Activated CD4-positive, CD25-positive, alpha-beta regulatory T cell treated with anti-CD3 and anti-CD28 coated beads, Interleukin-2, amount 50 U/mL, for 72 hours (primary cell): Measurements from ENCODE around the gene ADAMTS19.
A peak's percentile ranks its signal among the peaks of the same experiment; 100 is the strongest.
"Not testable (repeated sequence)": the region's sequence is repeated elsewhere in the genome, so short reads cannot be mapped to it uniquely, and the experiment has no call there.

Source experiments
- DNase-seq: peaks from one replicate; pipeline ENCODE4 v3.0.0; 2021

The ADAMTS19 gene

DNA sequence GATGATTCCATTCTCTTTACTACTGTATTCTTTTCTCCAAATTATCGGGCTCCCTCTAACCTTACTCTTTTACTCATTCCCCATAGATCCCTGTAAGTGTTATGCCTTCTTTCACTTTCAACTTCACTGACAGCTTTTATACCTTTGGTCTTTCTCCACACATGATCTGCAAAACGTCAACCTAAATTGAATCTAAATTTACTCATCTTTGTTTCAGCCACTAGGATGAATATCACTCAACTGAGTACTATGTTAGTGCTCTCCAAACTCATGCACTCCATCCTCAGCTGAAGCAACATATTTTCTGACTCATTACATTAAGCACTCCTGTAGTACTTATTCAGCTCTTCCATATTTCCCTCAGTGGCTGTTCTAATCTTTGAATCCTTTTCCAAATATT, 133.4 kb downstream of the ADAMTS19 start:
- no peak for DNase-seq

DNA sequence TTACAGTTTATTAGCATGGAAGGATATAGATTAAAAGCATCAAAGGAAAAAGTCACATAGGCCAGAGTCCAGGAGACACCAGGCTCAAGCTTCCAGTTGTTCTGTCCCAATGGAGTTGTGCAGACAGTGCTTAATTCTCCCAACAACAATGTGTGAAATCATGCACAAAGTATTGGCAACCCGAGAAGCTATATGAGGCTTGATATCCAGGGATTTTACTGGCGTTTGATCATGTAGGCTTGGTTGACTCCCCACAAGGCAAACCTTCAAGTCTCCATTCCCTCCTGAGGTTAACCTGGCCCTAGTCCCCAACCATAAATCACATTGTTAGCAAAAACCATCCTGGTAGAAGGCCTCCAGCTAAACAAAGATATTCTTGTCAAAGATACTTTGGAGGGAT, 141.5 kb downstream of the ADAMTS19 start:
- DNase-seq = no peak

DNA sequence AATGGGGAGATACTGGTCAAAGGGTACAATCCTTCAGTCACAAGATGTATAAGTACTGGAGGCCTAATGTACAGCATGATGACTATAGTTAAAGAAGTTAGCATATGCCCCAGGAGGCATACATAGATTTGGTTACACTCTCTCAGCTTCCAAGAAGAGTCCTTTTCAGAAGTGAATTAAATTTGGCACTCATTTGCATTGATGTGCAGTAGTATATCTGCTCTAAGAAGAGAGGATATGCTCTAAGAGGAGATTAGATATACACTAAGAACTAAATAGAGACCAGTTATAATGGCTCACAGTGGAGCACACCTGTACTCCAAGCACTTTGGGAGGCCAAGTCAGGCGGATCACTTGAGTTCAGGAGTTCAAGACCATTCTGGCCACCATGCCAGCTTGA, 148.3 kb downstream of the ADAMTS19 start:
- no peak for DNase-seq

DNA sequence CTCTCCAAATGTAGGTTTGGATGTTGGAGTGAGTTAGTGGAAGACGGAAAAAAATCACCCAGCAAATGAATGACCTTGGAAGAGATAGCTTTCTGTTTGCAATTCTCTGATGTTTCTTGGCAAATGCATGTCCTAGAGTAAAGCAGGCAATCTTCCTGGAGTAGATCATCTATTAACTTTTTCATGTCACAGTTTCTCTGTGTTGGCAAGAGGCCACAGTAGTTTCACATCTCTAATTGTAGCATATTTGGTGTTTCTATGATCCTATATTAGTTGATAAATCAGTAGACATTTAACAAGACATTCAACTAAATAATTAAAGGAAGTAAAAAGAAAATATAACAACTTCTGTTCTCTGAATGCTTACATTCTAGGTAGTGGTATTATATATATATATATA, 149.6 kb downstream of the ADAMTS19 start:
- no peak for DNase-seq

DNA sequence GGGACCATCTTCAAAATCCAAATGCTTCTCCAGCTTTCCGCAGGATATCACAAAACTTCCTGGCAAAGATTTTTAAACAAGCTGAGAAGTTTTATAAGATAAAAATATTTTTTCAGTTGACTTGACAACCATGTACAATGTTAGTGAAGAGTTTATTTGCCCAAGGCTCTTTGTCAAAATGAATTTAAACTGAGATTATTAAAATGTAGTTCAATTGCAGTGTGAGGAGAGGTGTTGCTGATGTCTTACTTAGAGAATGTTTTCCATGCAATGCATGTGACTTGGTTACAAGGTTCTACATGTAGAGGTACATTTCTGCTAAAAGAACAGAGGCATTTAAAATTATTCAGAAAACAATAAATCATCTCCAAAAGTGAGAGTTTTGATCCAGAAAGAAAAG, 156.4 kb downstream of the ADAMTS19 start:
- DNase-seq = no peak

DNA sequence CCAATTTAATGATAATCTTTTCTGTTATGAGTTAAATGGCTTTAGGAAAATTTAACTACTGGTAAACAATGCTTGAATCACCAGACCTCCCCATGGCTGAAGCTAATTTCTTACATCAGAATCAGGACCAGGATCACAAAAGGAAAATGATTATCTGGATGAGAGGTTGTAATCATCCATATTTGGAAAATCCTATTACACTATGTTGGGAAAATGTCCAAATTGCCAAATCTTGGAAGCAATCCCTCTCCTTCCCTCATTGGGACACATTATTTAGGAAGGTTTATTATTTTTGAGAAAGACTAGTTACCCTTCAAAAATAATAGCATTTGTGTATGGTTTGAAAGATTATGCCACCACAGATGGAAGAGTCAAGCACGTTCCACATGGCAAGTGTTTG, 157.1 kb downstream of the ADAMTS19 start:
- DNase-seq = no peak

DNA sequence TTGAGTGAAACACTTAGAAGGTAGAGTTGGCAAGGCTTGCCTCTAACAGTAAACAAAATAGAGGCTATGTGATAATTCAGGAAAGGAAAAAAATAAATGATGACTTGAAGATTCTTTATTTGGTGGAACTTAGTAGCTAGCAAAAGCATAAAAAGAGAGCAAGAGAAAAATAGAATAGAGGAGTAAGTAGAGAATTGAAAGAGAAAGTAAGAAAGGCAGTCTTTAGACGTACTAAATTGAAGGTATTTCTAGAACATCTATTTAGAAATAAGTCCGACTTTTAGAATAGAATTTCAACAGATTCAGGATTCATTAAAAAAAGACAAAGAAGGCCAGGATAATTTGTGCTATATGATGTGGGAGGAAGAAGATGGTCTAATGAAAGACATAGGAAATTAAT, 159.7 kb downstream of the ADAMTS19 start:
- no peak for DNase-seq

DNA sequence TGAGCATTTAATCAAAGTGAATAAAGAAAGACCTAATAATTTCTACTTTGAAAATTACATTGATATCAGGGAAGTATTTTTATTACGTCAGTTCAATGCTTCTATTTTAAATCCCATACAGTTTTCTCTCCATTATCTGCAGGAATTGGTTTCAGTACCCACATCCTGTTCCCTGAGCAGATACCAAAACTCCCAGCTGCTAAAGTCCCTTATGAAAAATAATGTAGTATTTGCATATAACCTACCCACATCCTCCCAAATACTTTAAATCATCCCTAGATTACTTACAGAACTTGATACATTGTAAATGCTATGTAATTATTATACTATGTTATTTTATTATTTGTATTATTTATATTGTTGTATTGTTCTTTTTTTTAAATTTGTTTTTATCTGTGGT, 162.4 kb downstream of the ADAMTS19 start:
- DNase-seq = no peak

DNA sequence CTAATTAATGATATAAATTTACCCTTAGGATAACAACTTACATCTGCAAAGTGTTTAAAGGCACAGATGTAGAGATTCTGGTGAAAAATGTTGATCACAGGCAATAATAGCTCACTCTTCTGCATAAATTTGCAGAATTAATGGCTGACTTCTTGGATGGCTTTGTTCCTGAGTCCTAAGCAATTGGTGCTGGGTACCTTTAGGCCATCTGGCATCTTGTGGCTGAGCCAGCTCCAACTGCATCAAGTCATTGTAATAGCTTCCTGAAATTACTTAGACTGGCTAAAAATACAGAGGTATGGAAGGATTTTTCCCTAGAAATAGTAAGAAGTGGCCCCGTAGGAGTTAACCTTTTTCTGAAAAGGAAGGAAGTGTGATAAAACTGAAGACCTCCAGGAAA, 169.5 kb downstream of the ADAMTS19 start:
- DNase-seq = no peak

DNA sequence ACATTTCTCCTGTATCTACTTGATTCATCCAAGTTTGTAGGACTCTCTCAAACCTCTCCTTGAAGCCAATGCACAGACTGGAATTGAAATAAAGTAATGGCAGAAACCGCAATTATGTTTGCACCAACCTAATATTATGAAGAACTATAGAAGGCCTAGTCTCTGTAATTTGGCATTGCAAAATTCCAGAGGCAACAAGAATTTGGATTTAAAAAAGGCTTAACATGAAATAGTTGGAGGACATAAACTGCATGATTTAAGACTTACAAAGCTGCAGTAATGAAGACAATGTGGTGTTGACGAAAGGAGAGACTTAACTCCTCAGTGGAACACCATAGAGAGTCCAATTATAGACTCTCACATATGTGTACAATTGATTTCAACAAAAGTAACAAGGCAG, 170.0 kb downstream of the ADAMTS19 start:
- DNase-seq = no peak

DNA sequence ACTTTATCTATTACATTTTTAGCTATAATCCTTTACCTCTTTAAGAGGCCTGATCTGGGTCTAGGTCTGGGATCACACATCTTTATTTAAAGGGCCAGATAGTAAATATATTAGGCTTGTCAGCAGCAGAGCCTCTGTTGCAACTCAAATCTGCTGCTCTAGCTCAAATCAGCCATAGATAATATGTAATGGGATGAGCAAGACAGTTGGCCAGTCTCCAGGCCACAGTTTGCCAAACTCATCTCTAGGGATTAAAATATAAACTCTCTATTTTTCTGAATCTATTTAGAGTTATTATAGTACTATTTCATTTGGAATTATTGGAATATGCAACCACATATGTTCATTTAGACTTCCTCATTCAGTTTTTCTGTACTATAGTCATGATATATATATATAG, 171.9 kb downstream of the ADAMTS19 start:
- no peak for DNase-seq

DNA sequence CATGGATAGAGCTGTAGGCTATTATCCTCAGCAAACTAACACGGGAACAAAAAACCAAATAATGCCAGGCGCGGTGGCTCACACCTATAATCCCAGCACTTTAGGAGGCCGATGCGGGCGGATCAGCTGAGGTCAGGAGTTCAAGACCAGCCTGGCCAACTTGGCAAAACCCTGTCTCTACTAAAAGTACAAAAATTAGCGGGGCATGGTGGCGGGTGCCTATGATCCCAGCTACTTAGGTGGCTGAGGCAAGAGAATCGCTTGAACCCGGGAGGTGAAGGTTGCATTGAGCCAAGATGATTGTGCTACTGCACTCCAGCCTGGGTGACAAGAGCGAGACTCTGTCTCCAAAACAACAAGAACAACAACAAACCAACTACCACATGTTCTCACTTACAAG, 177.4 kb downstream of the ADAMTS19 start:
- not testable (repeated sequence) for DNase-seq

DNA sequence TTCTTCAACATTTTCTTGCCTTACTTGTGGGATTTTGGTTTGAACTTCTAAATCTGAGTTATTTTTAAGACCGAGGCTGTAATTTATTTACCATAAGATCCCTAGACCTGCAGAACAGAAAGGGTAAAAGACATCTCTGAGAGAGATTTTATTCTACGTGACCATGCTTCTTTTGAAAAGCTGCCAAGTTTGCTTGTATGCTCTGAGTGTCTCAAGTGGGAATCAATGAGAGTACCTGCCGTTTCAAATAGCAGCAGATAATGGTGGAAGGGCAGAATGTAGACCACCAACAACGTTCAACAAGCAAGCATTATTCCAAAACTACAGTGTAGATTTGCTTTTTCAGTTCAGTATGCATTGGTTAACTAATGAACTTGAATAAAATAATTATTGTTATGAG, 179.2 kb downstream of the ADAMTS19 start:
- DNase-seq = no peak

DNA sequence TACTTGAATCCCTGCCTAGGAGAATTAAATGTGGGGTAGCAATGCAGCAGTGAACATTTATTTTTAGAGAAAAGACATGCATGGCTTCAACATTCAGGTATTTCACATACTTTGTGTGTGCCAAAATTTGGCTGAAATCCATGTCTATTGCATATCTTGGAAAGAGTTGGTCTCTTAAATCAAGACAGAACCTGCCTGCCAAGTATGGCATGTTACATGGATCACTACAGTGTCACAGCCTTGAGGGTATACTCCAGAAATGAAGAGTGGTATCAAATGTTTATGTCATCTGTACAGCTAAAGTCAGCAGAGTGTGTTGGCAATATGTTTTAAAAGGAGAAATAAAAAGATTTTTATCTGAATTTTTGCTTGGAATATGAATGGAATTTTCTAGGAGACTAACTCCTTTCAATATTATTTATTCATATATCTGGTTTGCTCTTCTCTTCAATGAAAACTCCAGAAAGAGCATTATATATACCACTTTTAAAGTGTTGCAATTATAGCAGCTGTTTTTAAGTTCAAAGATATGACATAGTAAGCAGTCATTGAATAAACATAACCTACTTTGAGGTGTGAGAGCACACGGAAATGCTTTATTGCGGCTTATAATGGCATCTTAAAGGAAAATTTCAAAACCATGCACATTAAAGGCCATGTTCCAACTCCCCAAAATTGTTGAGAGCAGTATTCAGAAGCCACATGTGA, 192.4 kb downstream of the ADAMTS19 start:
- no peak for DNase-seq

DNA sequence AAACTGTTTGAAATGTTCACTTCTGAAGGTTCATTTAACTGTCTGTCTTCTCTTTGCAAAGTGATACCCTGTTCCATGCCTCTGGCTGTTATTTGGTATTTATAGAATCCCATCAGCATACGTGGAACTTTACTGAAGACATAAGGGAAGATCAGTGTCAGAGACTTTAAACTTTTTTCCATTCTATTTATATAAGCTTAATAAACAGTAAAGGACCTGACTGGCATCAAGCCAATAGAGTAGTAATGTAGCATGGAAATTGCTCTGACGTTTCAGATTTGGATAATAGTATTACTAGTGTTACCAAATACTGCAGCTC, 192.9 kb downstream of the ADAMTS19 start:
- DNase-seq = no peak

DNA sequence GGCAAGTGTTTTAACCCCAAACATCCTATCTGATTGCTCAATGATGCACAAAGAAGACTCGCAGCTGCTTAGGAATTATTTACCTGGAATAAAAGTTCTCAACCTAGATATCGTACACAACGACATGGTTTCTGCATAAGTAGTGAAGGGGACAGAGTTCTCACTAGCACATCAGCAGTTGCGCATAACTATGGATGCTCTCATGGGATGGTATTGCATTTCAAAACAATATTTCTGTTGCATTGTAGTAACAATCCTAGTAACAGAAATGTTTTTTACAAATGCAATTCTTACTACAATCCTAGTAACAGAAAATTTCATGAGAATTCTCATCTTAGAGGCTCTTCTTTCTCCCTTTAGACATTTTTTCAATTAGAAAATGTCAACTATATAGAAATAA, 193.3 kb downstream of the ADAMTS19 start:
- no peak for DNase-seq

DNA sequence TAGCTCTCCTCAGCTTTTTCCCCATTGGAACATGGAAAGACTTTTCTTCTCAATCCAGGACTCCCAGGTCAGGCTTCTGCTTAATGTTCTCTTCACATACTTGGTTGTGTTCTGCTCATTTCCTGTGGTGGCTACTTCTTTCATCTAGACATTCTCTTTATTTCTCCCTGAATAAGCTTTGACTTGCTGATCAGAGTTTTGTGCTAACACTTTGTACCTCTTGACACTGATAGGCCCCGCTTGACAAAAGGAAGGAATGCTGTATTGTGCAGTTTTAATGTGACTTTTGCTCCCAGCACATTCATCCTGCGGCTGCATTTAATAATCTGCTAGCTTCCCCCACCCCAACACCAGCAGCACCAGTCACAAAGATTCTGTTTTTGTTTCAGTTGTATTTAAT, 196.9 kb downstream of the ADAMTS19 start:
- no peak for DNase-seq

DNA sequence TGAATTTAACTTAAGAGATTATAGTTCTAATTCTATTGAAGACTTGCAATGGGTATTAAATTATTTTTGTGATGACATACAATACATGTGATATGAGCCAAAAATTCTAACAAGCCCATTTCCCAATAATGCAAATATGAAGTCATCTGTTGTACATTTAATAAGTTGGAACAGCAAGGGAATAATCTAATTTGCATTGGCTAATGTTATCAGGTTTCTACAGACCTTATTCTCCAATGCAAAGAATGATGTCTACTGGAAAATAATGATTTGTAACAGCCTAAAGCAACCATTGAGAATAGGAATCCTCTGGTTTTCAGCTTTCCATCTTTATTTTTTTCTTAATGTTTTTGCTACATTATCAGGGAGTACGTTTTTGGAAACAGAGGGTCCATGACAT, 198.7 kb downstream of the ADAMTS19 start:
- no peak for DNase-seq

DNA sequence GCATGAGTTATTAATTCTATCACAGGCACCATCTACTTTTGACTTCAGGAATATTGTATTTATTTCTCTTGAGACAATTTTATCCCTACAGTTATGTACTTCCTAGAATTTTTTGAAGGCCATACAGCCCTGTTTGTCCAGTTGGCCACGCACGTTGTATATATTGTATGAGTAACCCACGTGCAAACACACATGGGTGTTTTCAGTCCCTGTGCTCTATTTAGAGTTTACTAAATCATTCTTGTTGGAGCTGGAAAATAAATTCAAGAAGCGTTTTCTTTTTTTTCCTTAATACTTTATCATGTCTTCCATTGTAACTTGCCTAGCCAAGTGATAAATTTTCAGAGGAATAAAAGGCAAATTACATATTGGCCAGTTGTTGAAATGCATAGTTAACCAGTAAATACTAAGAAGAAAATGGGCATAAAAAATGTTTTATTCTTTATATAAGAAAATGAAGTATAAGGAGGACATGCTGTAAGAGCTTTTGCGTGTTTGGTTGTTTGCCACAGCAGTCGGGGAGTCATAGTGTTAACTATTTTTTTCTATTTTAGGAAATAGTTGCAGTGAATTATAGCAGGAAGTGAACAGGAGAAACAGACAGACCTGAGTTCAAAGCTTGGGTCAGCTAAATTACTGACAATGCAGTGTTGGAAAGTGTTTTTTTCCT, 201.4 kb downstream of the ADAMTS19 start:
- DNase-seq = no peak

DNA sequence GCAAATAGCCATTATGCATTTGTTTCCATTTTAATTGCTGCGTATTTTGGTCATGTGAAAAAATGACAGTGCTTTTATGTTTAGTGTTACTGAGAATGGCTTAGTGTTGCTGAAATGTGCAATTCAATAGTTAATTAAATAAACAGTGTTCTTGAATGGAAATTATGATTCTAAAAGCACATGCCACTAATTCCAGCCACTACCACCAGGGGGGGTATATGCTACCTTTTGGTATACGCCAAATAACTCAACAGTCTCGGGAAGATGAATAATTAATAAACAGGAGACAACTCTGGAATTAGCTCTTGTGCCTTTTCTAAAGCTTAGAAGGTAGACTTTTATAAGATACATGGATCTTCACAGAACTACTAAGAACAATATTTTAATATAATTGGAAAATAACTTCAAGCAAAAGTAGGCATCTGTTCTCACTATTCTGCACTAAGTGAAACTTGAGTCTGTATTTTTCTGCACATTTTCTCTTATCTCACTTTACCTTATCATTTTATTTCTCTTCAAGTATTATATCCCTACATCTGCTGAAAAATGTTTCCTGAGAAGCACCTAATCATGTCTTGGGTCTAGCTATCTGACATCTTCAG, 204.3 kb downstream of the ADAMTS19 start:
- DNase-seq = peak; percentile 35

DNA sequence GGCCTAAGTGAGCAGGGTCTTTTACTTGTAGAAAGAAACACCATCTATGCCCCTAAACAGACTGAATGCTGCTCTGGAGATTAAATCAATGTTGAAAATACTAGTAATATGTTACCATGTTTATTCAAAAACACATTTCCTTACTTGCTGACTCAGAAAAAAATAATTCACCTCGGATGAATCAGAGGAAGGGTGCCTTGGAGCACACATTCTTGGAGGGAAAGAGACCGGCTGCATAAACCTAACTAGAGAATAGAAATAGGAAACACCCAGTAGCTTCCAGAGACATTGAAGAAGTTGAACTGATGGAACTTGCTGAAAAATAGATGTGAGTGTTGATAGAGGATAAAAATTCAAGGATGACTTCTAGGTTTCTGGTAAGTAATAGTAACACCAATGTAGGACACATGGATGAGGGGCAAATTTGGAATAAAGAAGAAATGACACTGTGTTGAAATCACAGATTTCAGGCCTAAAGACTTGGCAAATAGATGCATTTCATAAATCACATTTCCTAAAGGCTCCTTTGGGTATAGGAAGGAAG, 210.9 kb downstream of the ADAMTS19 start:
- no peak for DNase-seq

DNA sequence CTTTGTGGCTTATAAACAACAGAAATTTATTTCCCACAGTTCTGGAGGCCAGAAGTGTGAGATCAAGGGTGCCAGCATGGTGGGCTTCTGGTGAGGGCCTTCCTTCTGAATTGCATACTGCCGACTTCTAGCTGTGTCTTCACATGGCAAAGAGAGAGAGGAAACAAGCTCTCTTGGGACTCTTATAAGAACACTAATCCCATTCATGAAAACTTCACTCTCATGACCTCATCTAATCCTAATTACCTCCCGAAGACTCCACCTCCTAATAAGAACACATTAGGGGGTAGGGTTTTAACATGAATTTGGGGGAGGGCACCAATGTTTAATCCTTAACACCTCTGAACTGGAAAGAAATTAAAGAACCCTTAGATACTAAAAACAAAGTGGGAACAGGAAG, 211.9 kb downstream of the ADAMTS19 start:
- DNase-seq = no peak

DNA sequence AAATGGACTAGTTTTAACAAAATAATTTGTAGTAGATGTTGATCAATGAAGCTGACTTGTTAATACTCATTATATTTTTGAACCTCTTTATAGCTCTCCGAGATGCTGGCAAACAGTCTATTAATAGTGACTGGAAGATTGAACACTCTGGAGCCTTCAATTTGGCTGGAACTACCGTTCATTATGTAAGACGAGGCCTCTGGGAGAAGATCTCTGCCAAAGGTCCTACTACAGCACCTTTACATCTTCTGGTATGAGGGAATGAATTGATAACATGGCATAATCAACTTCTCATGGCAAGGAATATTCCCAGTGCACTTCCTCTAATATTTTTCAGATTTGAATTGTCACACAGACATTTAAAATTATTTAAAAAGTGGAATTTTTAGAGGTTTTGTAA, 219.6 kb downstream of the ADAMTS19 start:
- no peak for DNase-seq

DNA sequence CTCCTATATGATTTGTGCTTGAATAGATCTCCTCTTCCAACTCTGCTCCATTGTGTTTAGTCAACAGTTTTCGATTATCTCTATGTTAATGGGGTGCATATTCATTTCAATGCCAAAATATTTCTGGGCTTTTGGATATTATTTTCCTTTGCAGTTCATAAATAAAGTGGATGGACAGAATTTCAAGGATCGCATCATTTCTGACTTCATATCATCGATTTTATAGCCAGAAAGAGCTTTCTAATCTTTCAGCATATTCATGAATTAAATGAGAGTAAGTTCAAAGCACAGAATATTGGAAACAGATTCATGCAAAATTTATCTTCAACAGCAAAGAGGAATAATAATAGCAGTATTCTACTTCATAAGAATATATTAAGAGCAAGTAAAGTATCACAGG, 227.8 kb downstream of the ADAMTS19 start:
- no peak for DNase-seq

DNA sequence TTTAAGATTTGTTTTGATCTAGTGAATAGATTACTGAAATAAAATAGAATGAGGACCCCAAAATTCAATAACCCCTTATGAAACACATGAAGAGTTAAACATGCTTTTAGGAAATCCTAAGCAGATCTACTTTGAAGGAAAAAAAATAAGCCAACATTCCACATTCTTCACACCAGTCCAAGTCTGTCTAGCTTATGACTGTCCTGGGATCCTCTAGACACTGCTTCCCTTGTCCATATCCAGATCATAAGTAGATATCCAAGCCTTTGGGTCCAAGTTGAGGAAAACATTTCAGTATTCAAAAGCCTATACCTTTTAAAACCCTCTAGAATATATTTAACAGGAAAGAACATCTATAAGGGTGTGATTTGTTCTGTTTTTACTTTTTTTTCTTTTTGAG, 228.9 kb downstream of the ADAMTS19 start:
- DNase-seq = no peak
